ENCODE data around the gene AGXT.

- TF ChIP-seq POLR2AphosphoS5 (IDR thresholded peaks at IDR 0.05; ENCODE audit: low read depth, low read length): no peak
- no peak for TF ChIP-seq SIN3A (IDR thresholded peaks at IDR 0.05; ENCODE audit: borderline replicate concordance, insufficient read depth, low read length)
- TF ChIP-seq REST (IDR thresholded peaks at IDR 0.05; ENCODE audit: insufficient read depth in 1 of 2, low read depth in 2 of 2, low read length in 2 of 2): no peak
Measured at GRCh38 chr2:240906911-240907590, 38.4 kb downstream of the AGXT start.
